ENCODE results near the gene HIBCH. TPM values are rescaled to one million over a fixed set of nuclear protein-coding genes. Genes with fewer than 3 reads are reported as not detected.

Gene HIBCH
- total and polyA plus RNA-seq, 9 of the 15 experiments (the other 6 are each of a cell fraction or from before 2014, with no cell fraction given), result 17.0 to 65.4 (median 28.3) TPM

GRCh38 chr2:190336420-190336819, 16.8 kb upstream of the HIBCH start:
- BruUV-seq (replicated peaks), result no TSS peak
- no peaks in the 10 kb centered on the region for H3K9me3 ChIP-seq (replicated peaks; ENCODE audit: control insufficient read depth, insufficient read depth, low read depth, low read length)
- in situ Hi-C loops (cut with MboI), result no loop called here
- H3K4me3 ChIP-seq, result no peak overlapping the region
- no peak overlapping the region for H2AFZ ChIP-seq (ENCODE audit: low read depth, low read length)
- H3K4me1 ChIP-seq (replicated peaks in 1 of 2; ENCODE audit: control insufficient read depth in 2 of 2, insufficient read depth in 2 of 2, low read length in 2 of 2), result peaks cover 5 to 14% of the 10 kb centered on the region in 2 experiments; a peak in 4 of 5 replicates
- DNase-seq (ENCODE audit: extremely low read depth in 1 of 4, low spot score in 3 of 4), result no peak
- ChIA-PET POLR2A (no interaction called here), CTCF (ENCODE audit: low intra/inter-chr PET ratio) (no interaction called here)
- H3K79me2 ChIP-seq (ENCODE audit: control insufficient read depth, insufficient read depth, low read length), result peaks cover 5% of the 10 kb centered on the region; the same call in 2 of the 3 replicates
- no peaks in the 10 kb centered on the region for H4K20me1 ChIP-seq (replicated peaks; ENCODE audit: control insufficient read depth, insufficient read depth, low read length)
- H3K36me3 ChIP-seq (ENCODE audit: control insufficient read depth, insufficient read depth, low read length), result no peaks in the 10 kb centered on the region
- H3K9me1 ChIP-seq (ENCODE audit: control insufficient read depth, insufficient read depth, low read length), result no peaks in the 10 kb centered on the region
- H3K9ac ChIP-seq (ENCODE audit: insufficient read depth in 1 of 2, low read depth in 2 of 2, low read length in 2 of 2), result no peak overlapping the region
- no peaks in the 10 kb centered on the region for H3K27me3 ChIP-seq (ENCODE audit: control insufficient read depth in 2 of 2, insufficient read depth in 2 of 2, low read length in 2 of 2)
- H3K4me2 ChIP-seq (ENCODE audit: insufficient read depth, low read length), result no peak overlapping the region
- no peak for ATAC-seq
- no peak for FAIRE-seq
- intact Hi-C loops (cut with micrococcal nuclease), result loop anchor here (10.0 kb wide), 1 partner anchor 468 kb away; no protein-coding TSS in a partner anchor
- no peak overlapping the region for H3K27ac ChIP-seq (ENCODE audit: extremely low read depth, low read depth, low read length)
- WGBS (ENCODE audit: insufficient coverage, low coverage, missing lambda C conversion rate), result 94% methylated on average over 2 of the region's 2 CpGs
- TF ChIP-seq CC2D1A (IDR thresholded peaks at IDR 0.05) (0 out of 2 replicates have a peak, but pooled peaks have one; percentile 32), SREBF1 (IDR thresholded peaks at IDR 0.05; ENCODE audit: borderline replicate concordance, low read depth, low read length) (no peak), HDAC2 (IDR thresholded peaks at IDR 0.05) (peak; percentile 69; the same call in 1 of the 2 replicates), SMARCC2 (IDR thresholded peaks at IDR 0.05; ENCODE audit: low read depth) (no peak), MED1 (CRISPR knock-in tag; IDR thresholded peaks at IDR 0.05; ENCODE audit: borderline replicate concordance) (no peak), POLR2G (IDR thresholded peaks at IDR 0.05; ENCODE audit: low read depth, low read length) (no peak), ZNF311 (CRISPR knock-in tag; IDR thresholded peaks at IDR 0.05) (no peak), ZNF778 (CRISPR knock-in tag; IDR thresholded peaks at IDR 0.05) (no peak), BRF2 (IDR thresholded peaks at IDR 0.05; ENCODE audit: borderline replicate concordance, insufficient read depth, insufficient read length) (no peak), HCFC1 (IDR thresholded peaks at IDR 0.05; ENCODE audit: low read depth, low read length) (no peak), ZBTB26 (CRISPR knock-in tag; IDR thresholded peaks at IDR 0.05) (no peak), ZNF146 (CRISPR knock-in tag; IDR thresholded peaks at IDR 0.05; ENCODE audit: unreplicated experiment) (peak; percentile 99), GTF2E2 (tag; IDR thresholded peaks at IDR 0.05) (no peak), KDM1A (IDR thresholded peaks at IDR 0.05) (peak in 1 of 2 experiments; percentile 70; a peak in 2 of 4 replicates)
- TF ChIP-seq, protein P1, sequence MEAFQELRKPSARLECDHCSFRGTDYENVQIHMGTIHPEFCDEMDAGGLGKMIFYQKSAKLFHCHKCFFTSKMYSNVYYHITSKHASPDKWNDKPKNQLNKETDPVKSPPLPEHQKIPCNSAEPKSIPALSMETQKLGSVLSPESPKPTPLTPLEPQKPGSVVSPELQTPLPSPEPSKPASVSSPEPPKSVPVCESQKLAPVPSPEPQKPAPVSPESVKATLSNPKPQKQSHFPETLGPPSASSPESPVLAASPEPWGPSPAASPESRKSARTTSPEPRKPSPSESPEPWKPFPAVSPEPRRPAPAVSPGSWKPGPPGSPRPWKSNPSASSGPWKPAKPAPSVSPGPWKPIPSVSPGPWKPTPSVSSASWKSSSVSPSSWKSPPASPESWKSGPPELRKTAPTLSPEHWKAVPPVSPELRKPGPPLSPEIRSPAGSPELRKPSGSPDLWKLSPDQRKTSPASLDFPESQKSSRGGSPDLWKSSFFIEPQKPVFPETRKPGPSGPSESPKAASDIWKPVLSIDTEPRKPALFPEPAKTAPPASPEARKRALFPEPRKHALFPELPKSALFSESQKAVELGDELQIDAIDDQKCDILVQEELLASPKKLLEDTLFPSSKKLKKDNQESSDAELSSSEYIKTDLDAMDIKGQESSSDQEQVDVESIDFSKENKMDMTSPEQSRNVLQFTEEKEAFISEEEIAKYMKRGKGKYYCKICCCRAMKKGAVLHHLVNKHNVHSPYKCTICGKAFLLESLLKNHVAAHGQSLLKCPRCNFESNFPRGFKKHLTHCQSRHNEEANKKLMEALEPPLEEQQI (IDR thresholded peaks at IDR 0.05), result 0 out of 2 replicates have a peak, but pooled peaks have one; percentile 43
- TF ChIP-seq, protein P2, sequence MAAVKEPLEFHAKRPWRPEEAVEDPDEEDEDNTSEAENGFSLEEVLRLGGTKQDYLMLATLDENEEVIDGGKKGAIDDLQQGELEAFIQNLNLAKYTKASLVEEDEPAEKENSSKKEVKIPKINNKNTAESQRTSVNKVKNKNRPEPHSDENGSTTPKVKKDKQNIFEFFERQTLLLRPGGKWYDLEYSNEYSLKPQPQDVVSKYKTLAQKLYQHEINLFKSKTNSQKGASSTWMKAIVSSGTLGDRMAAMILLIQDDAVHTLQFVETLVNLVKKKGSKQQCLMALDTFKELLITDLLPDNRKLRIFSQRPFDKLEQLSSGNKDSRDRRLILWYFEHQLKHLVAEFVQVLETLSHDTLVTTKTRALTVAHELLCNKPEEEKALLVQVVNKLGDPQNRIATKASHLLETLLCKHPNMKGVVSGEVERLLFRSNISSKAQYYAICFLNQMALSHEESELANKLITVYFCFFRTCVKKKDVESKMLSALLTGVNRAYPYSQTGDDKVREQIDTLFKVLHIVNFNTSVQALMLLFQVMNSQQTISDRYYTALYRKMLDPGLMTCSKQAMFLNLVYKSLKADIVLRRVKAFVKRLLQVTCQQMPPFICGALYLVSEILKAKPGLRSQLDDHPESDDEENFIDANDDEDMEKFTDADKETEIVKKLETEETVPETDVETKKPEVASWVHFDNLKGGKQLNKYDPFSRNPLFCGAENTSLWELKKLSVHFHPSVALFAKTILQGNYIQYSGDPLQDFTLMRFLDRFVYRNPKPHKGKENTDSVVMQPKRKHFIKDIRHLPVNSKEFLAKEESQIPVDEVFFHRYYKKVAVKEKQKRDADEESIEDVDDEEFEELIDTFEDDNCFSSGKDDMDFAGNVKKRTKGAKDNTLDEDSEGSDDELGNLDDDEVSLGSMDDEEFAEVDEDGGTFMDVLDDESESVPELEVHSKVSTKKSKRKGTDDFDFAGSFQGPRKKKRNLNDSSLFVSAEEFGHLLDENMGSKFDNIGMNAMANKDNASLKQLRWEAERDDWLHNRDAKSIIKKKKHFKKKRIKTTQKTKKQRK (IDR thresholded peaks at IDR 0.05; ENCODE audit: borderline replicate concordance, low read depth, low read length), result no peak

Measured in K562 (cell line).